Osteoblast (primary cell): ENCODE results near the gene PUS10. TPM values are rescaled to one million over a fixed set of nuclear protein-coding genes. Genes with fewer than 3 reads are reported as not detected.

Source experiments
- DNase-seq: peaks from one replicate; pipeline ENCODE4 v3.0.0; 2011; ENCODE audit warnings: low spot score, mixed read lengths; ENCODE audit not compliant: insufficient read length; ENCODE audit errors: missing footprints
- H2AFZ ChIP-seq: 2 replicates; pipeline ENCODE4 v1.6.0; 2011; ENCODE audit warnings: mild to moderate bottlenecking, low read length
- H3K27ac ChIP-seq: 2 replicates; pipeline ENCODE4 v1.5.1; 2011; ENCODE audit warnings: mild to moderate bottlenecking, low read depth, low read length, moderate library complexity
- H3K27me3 ChIP-seq: 2 replicates; pipeline ENCODE4 v1.6.0; 2012; ENCODE audit warnings: mild to moderate bottlenecking, control low read depth, inconsistent platforms, low read length, moderate library complexity; ENCODE audit not compliant: insufficient read depth
- H3K36me3 ChIP-seq: 2 replicates; pipeline ENCODE4 v1.5.1; 2011; ENCODE audit warnings: mild to moderate bottlenecking, low read length, control low read depth, moderate library complexity; ENCODE audit not compliant: insufficient read depth
- H3K4me1 ChIP-seq: 2 replicates; pipeline ENCODE4 v1.5.1; 2011; ENCODE audit warnings: mild to moderate bottlenecking, low read length, control low read depth, moderate library complexity; ENCODE audit not compliant: insufficient read depth
- H3K4me2 ChIP-seq: 2 replicates; pipeline ENCODE4 v1.6.0; 2011; ENCODE audit warnings: mild to moderate bottlenecking, low read length; ENCODE audit not compliant: insufficient read depth
- H3K4me3 ChIP-seq: fragments of 200-600 bp; sonication (generic); 3 replicates; pipeline ENCODE4 v1.5.1; 2012; ENCODE audit warnings: mild to moderate bottlenecking, low read length, inconsistent platforms; ENCODE audit not compliant: insufficient read depth
- H3K79me2 ChIP-seq: 2 replicates; pipeline ENCODE4 v1.6.0; 2012; ENCODE audit warnings: mild to moderate bottlenecking, low read length, control low read depth, inconsistent platforms; ENCODE audit not compliant: insufficient read depth
- H3K9me3 ChIP-seq: 2 replicates; pipeline ENCODE4 v1.5.1; 2011; ENCODE audit warnings: low read depth, low read length, control low read depth
- H4K20me1 ChIP-seq: 2 replicates; pipeline ENCODE4 v1.6.0; 2012; ENCODE audit warnings: mild to moderate bottlenecking, low read length, control low read depth; ENCODE audit not compliant: insufficient read depth
- total RNA-seq: library from RNA; depleted of rRNA; stranded (reverse); fragments of >200 nt; gene quantifications from 2 replicates; pipeline ENCODE4 v1.2.3, GENCODE V29; 2012
- TF ChIP-seq, protein P1 (sequence below): IDR thresholded peaks from 2 replicates; pipeline ENCODE4 v1.5.1; 2011; ENCODE audit warnings: mild to moderate bottlenecking, low read depth, low read length, moderate library complexity; ENCODE audit errors: extremely low read depth

The PUS10 gene
- total RNA-seq, 1 donor = 5.8 TPM

DNA sequence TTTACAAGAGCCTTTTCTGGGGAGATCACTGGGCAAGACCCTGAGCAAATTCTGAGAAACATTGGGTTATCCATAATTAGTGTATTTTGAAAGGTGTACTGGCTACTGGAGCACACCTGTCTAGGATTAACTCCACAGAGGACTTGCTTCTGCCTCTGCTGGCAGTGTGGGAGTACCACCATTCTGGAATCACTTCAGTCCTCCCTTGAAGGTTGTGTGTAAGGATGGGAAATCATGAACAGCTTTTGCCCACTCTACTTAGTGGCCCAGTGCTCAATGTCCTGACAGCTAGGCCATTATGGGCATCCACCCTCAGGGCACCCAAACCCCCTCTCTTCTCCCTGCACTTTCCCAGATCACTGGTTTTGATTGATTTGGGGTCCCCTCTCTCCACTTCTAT is 39.5 kb upstream of the PUS10 start:
- Histone ChIP-seq H3K27me3 (no peaks in the 10 kb centered on the region), H3K36me3 (peaks cover 11% of the 10 kb centered on the region), H3K27ac (no peak overlapping the region), H2AFZ (no peak overlapping the region), H3K79me2 (no peaks in the 10 kb centered on the region), H3K4me1 (no peaks in the 10 kb centered on the region), H3K9me3 (no peaks in the 10 kb centered on the region), H4K20me1 (no peaks in the 10 kb centered on the region), H3K4me2 (no peak overlapping the region), H3K4me3 (no peak overlapping the region)
- TF ChIP-seq, protein P1, sequence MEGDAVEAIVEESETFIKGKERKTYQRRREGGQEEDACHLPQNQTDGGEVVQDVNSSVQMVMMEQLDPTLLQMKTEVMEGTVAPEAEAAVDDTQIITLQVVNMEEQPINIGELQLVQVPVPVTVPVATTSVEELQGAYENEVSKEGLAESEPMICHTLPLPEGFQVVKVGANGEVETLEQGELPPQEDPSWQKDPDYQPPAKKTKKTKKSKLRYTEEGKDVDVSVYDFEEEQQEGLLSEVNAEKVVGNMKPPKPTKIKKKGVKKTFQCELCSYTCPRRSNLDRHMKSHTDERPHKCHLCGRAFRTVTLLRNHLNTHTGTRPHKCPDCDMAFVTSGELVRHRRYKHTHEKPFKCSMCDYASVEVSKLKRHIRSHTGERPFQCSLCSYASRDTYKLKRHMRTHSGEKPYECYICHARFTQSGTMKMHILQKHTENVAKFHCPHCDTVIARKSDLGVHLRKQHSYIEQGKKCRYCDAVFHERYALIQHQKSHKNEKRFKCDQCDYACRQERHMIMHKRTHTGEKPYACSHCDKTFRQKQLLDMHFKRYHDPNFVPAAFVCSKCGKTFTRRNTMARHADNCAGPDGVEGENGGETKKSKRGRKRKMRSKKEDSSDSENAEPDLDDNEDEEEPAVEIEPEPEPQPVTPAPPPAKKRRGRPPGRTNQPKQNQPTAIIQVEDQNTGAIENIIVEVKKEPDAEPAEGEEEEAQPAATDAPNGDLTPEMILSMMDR = no peak
- DNase-seq = no peak

DNA sequence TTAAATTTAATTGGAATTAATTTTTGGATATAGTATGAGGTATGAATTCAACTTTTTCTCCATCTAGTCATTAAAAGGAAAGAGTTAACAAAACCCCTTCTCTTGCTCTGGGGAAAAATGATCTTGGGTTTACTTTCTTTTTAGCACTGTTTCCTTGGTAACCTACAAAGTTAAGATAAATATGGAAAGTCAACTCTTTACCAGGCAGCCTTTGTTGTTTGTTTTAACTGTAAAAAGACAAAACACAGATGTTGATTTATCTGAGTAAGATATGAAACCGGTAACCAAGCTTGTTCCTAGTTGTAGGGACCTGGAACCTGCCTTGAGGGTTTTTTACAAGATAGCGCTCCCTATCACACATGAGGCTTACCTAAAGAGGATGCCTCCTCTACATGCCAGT is 37.5 kb upstream of the PUS10 start:
- H3K9me3 ChIP-seq = no peaks in the 10 kb centered on the region
- no peak overlapping the region for H3K27ac ChIP-seq
- DNase-seq = no peak
- no peak overlapping the region for H2AFZ ChIP-seq
- TF ChIP-seq, protein P1 = no peak
- no peaks in the 10 kb centered on the region for H3K27me3 ChIP-seq
- H3K4me1 ChIP-seq = no peaks in the 10 kb centered on the region
- H3K36me3 ChIP-seq = peaks cover 14% of the 10 kb centered on the region
- no peaks in the 10 kb centered on the region for H3K79me2 ChIP-seq
- H3K4me2 ChIP-seq = no peak overlapping the region
- no peaks in the 10 kb centered on the region for H4K20me1 ChIP-seq
- no peak overlapping the region for H3K4me3 ChIP-seq

- H3K36me3 ChIP-seq = peaks cover 28% of the 10 kb centered on the region
- TF ChIP-seq, protein P1 = no peak
- no peak overlapping the region for H3K4me2 ChIP-seq
- no peak for DNase-seq
- H3K4me1 ChIP-seq = no peaks in the 10 kb centered on the region
- H3K27ac ChIP-seq = no peak overlapping the region
- H3K79me2 ChIP-seq = peaks cover 3% of the 10 kb centered on the region
- no peaks in the 10 kb centered on the region for H3K9me3 ChIP-seq
- H3K27me3 ChIP-seq = no peaks in the 10 kb centered on the region
- H4K20me1 ChIP-seq = peaks cover 6% of the 10 kb centered on the region
- no peak overlapping the region for H3K4me3 ChIP-seq
- no peak overlapping the region for H2AFZ ChIP-seq
These were observed 27.9 kb upstream of the PUS10 start for GRCh38 chr2:61045999-61046398.

DNA sequence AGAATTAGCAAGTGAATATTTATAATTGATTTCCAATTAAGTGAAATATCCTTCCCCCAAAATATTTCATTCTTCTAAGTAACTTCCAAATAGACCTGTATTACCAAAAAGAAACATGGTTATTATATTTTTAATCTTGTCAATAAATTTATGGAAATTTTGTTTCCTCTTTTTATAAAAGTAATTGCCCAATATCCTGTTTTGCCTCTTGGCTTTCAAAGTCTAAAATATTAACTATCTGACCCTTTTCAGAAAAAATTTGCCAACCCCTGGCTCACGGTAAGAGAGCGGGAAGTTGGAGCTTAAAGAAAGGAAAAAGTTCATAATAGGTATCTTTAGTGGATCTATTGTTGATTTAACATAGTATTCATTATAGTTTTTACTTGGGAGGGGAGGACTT is 27.2 kb upstream of the PUS10 start:
- DNase-seq = no peak
- peaks cover 6% of the 10 kb centered on the region for H4K20me1 ChIP-seq
- H3K79me2 ChIP-seq = peaks cover 3% of the 10 kb centered on the region
- H3K4me3 ChIP-seq = no peak overlapping the region
- H3K36me3 ChIP-seq = peaks cover 28% of the 10 kb centered on the region
- H3K27me3 ChIP-seq = no peaks in the 10 kb centered on the region
- TF ChIP-seq, protein P1 = no peak
- no peaks in the 10 kb centered on the region for H3K9me3 ChIP-seq
- no peak overlapping the region for H3K27ac ChIP-seq
- no peaks in the 10 kb centered on the region for H3K4me1 ChIP-seq
- no peak overlapping the region for H3K4me2 ChIP-seq
- no peak overlapping the region for H2AFZ ChIP-seq
